Transverse colon (tissue), 1 donor: Measurements from ENCODE around the gene TBC1D19.

Source experiments
- EP300 ChIP-seq: sonication (generic); formaldehyde crosslinking; IDR thresholded peaks from one replicate; pipeline ENCODE4 v1.6.1; 2017; ENCODE audit warnings: antibody characterized with exemption, low read depth
- POLR2A ChIP-seq: fragments of 450-650 bp; IDR thresholded peaks from one replicate; pipeline ENCODE4 v1.6.1; 2016; ENCODE audit warnings: antibody characterized with exemption, mild to moderate bottlenecking, moderate library complexity

- TF ChIP-seq POLR2A (no peak), EP300 (no peak)
These were observed 200.5 kb downstream of the TBC1D19 start for GRCh38 chr4:26784207-26784865.
